Subcutaneous adipose tissue (tissue), 4 donors: ENCODE measurements around the gene MX2. TPM values are rescaled to one million over a fixed set of nuclear protein-coding genes. Genes with fewer than 3 reads are reported as not detected.

Experiments
- CTCF ChIP-seq: fragments of 450-650 bp; IDR thresholded peaks from one replicate; pipeline ENCODE4 v1.5.1; 2016; ENCODE audit warnings: low read depth, mild to moderate bottlenecking, control low read depth, antibody characterized with exemption, moderate library complexity
- total RNA-seq, 4 donors: library from RNA; depleted of rRNA; stranded (reverse); fragments of >200 nt; gene quantifications; one replicate each; pipeline ENCODE4 v1.1.0, GENCODE V29; 2016

The MX2 gene, protein sequence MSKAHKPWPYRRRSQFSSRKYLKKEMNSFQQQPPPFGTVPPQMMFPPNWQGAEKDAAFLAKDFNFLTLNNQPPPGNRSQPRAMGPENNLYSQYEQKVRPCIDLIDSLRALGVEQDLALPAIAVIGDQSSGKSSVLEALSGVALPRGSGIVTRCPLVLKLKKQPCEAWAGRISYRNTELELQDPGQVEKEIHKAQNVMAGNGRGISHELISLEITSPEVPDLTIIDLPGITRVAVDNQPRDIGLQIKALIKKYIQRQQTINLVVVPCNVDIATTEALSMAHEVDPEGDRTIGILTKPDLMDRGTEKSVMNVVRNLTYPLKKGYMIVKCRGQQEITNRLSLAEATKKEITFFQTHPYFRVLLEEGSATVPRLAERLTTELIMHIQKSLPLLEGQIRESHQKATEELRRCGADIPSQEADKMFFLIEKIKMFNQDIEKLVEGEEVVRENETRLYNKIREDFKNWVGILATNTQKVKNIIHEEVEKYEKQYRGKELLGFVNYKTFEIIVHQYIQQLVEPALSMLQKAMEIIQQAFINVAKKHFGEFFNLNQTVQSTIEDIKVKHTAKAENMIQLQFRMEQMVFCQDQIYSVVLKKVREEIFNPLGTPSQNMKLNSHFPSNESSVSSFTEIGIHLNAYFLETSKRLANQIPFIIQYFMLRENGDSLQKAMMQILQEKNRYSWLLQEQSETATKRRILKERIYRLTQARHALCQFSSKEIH
- 10 to 100 TPM; 16.4 to 31.3 (median 28.5) TPM for total RNA-seq

DNA sequence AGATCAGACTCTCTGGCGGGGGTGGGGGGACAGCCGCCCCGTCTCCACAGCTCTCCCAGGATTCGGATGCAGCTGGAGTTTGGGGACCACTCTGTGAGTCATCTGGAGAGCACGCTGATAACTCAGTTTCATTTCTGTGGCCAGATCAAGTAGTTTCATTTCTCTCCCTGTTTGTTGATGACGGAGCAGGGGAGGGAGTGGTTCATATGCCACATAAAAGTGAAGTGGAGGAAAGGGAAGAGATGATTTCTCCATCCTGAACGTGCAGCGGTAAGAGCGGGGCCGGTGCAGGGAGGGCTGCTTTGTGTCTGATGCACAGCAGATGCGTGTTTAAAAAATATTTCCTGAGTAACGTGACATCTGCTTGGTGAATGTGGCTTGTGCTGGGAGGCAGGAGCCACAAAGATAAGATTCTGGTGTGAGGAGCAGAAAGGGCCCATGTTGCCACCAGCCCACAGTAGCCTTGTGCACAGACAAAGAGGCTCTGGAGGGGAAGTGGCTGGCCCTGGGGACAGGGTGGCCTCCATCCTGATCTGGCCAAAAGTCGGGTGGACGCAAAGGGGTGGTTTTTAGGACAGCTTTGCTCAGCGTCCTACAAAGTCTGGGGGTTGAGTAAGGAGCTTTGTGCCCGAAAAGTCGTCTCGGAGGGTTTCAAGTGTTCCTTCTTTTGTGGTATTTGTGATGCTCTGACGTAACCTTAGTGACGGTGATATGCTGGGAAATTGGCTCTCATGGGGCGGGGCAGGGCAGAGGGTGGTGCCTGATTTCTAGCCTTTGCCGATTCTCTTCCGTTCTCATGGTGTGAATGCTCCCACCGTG, at the start of gene MX2:
TSS of gene MX2 (plus strand) at position 242 of the 819 bp plus-strand sequence. CDS start 14,880 bp downstream, outside the sequence.
- no peak for TF ChIP-seq CTCF

DNA sequence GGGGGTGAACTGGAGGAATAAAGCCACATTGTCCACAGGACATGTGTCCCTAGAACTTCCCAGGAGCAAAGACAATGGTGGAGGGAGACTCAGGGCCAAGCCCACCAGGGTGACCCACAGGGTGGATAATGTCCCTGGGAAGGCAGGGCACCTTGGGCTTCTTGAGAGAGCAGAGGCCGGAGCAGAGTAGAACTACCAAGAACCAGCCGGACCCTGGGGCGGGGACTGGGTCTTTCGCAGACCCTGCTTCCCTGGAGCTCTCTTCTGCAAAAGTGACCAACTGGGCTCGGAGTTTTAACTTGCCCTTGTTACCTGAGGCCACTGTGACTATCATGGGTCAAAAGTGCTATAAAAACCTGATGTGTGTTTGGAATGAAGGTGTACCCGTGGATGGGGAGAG, 46.1 kb upstream of the MX2 start:
- TF ChIP-seq CTCF = no peak

GRCh38 chr21:41316200-41317062, 45.4 kb upstream of the MX2 start, which contains the start of gene FAM3B:
Gene FAM3B (plus strand): TSS chr21:41316801. CDS start chr21:41316880, 79 bp downstream.
- no peak for TF ChIP-seq CTCF

- TF ChIP-seq CTCF = no peak
Measured at GRCh38 chr21:41317063-41317392, 44.8 kb upstream of the MX2 start.

GRCh38 chr21:41317458-41317857, 44.4 kb upstream of the MX2 start:
- no peak for TF ChIP-seq CTCF

DNA sequence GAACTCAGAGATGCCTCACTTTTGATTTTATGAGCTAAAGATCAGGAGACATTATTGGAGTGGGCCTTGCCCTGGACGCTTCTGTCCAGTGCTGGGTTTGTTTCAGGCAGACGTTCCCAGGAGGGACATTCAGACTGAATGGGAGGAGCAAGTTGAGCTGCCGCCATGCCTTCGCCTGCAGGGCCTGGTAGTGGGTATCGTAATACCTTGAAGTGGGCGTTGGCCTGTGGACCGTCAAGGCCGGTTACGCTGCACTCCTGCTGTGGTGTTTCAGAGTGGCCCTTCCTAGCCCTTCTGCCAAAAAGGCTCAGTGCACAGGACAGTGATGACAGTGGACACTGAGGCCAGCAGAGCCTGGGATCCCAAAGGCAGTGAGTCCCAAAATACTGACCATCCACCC, 43.6 kb upstream of the MX2 start:
- no peak for TF ChIP-seq CTCF
